ENCODE data around the gene GSPT1. TPM values are rescaled to one million over a fixed set of nuclear protein-coding genes. Genes with fewer than 3 reads are reported as not detected.

Gene GSPT1
- 100 and 102 TPM in 2 replicates for total RNA-seq

GRCh38 chr16:11915644-11916523 is at the start of gene GSPT1:
Gene GSPT1, minus strand, starts transcription at chr16:11915956. Its CDS starts 236 bp downstream, at chr16:11915720.

GRCh38 chr16:11964761-11965551 is 49.2 kb upstream of the GSPT1 start, which contains the start of gene TNFRSF17:
Gene TNFRSF17, plus strand, starts transcription at chr16:11965210. Its CDS starts 115 bp downstream, at chr16:11965325.

GRCh38 chr16:11941945-11942344 is 26.2 kb upstream of the GSPT1 start, which contains the start of gene NPIPB2:
Gene NPIPB2, minus strand, starts transcription at chr16:11942045. Its CDS starts 0 bp downstream, at chr16:11942045.

GRCh38 chr16:11851294-11852091 is 64.3 kb downstream of the GSPT1 start, which contains the start of gene RSL1D1:
Gene RSL1D1, minus strand, starts transcription at chr16:11851542. Its CDS starts 30 bp downstream, at chr16:11851512.

Other genes with a start within 250 kb of the GSPT1 start
- gene SNN, start 247.5 kb downstream of the GSPT1 start, total RNA-seq = 15.3 and 18.0 TPM in 2 replicates
- gene TXNDC11, start 173.1 kb downstream of the GSPT1 start, total RNA-seq = 52.2 and 58.7 TPM in 2 replicates
- 27.8 and 28.5 TPM in 2 replicates for gene ZC3H7A, start 118.7 kb downstream of the GSPT1 start, total RNA-seq
- 138 and 152 TPM in 2 replicates for gene RSL1D1, start 64.4 kb downstream of the GSPT1 start, total RNA-seq
- gene NPIPB2, start 26.1 kb upstream of the GSPT1 start, total RNA-seq = 0.30 and 0.60 TPM in 2 replicates
- gene TNFRSF17, start 49.3 kb upstream of the GSPT1 start, total RNA-seq = not detected in 2 replicates
- gene SNX29, start 60.8 kb upstream of the GSPT1 start, total RNA-seq = 8.9 and 9.1 TPM in 2 replicates